ENCODE results near the gene HYAL1. TPM values are rescaled to one million over a fixed set of nuclear protein-coding genes. Genes with fewer than 3 reads are reported as not detected.

HYAL1 gene
- total RNA-seq, 4 donors from 2014 or later, result 2.1 to 30.5 (median 22.1) TPM

- no peak for DNase-seq
- no peaks in the 10 kb centered on the region for H3K36me3 ChIP-seq
- TF ChIP-seq CTCF (IDR thresholded peaks at IDR 0.05) (no peak), POLR2A (IDR thresholded peaks at IDR 0.05) (no peak)
These were observed 45.2 kb downstream of the HYAL1 start for GRCh38 chr3:50258029-50258680.

DNA sequence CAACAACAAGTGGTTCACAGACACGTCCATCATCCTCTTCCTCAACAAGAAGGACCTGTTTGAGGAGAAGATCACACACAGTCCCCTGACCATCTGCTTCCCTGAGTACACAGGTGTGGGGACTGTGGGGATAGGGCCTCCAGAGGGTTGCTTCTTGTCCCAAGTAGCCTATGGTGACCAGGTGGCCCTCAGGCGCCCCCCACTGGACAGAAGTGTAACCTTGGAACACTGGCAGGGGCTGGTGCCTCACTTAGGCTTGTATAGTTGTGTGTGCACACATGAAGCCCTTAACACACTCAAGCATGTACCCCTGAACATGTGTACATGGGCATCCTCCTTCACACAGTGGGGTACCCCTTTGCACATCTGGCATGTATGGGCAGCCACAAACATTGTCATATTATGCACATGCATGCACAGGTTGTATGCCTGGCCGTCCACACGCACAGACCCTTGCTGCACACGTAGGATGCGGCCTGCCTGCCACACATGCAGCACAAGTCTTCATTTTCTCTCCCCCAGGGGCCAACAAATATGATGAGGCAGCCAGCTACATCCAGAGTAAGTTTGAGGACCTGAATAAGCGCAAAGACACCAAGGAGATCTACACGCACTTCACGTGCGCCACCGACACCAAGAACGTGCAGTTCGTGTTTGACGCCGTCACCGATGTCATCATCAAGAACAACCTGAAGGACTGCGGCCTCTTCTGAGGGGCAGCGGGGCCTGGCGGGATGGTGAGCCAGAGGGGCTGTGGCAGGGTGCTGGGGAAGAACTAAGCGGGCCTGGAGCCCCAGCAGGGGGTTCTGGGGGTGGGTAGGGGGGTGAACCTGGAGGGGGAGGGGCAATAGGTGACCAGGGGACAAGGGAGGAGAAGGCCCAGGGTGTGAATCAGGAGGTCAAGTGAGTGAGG lies 46.1 kb downstream of the HYAL1 start:
- DNase-seq, result no peak
- H3K27ac ChIP-seq, result peak overlapping the region; percentile 97 to 99
- intact Hi-C loops (cut with DNase I; ENCODE audit: low total_unique reads), result no loop called here
- no peaks in the 10 kb centered on the region for H3K27me3 ChIP-seq
- H3K36me3 ChIP-seq, result no peaks in the 10 kb centered on the region
- H3K4me3 ChIP-seq, result no peak overlapping the region
- H3K9me3 ChIP-seq, result no peaks in the 10 kb centered on the region
- H3K4me1 ChIP-seq, result peaks cover 0 to 16% of the 10 kb centered on the region in 2 donors
- TF ChIP-seq CTCF (IDR thresholded peaks at IDR 0.05), result peak in 2 of 4 experiments; percentile 17 to 19
- TF ChIP-seq POLR2A (IDR thresholded peaks at IDR 0.05), result no peak

More at GRCh38 chr3:50258029-50258680, 45.2 kb downstream of the HYAL1 start:
- Histone ChIP-seq H3K27ac (peak overlapping the region; percentile 97 to 99), H3K9me3 (no peaks in the 10 kb centered on the region), H3K4me3 (no peak overlapping the region), H3K27me3 (no peaks in the 10 kb centered on the region), H3K4me1 (peaks cover 0 to 16% of the 10 kb centered on the region in 2 donors)
- intact Hi-C loops (cut with DNase I; ENCODE audit: low total_unique reads), result no loop called here

- Histone ChIP-seq H3K4me3 (no peak overlapping the region), H3K9me3 (no peaks in the 10 kb centered on the region), H3K27me3 (no peaks in the 10 kb centered on the region), H3K4me1 (peaks cover 0 to 10% of the 10 kb centered on the region in 2 donors), H3K36me3 (no peaks in the 10 kb centered on the region), H3K27ac (peak overlapping the region; percentile 68 to 99)
- no peak for DNase-seq
- intact Hi-C loops (cut with DNase I; ENCODE audit: low total_unique reads), result no loop called here
- no peak for TF ChIP-seq CTCF (IDR thresholded peaks at IDR 0.05)
- TF ChIP-seq POLR2A (IDR thresholded peaks at IDR 0.05), result no peak
These were observed 48.1 kb downstream of the HYAL1 start for GRCh38 chr3:50255251-50255615.

- intact Hi-C loops (cut with DNase I; ENCODE audit: low total_unique reads), result no loop called here
- H3K27ac ChIP-seq, result peak overlapping the region; percentile 68 to 99
- no peak overlapping the region for H3K4me3 ChIP-seq
- H3K27me3 ChIP-seq, result no peaks in the 10 kb centered on the region
- TF ChIP-seq POLR2A (IDR thresholded peaks at IDR 0.05) (peak in 1 of 2 donors; percentile 72), CTCF (IDR thresholded peaks at IDR 0.05) (no peak)
- H3K36me3 ChIP-seq, result no peaks in the 10 kb centered on the region
- peaks cover 0 to 9% of the 10 kb centered on the region in 2 donors for H3K4me1 ChIP-seq
- no peaks in the 10 kb centered on the region for H3K9me3 ChIP-seq
- DNase-seq, result peak in 1 of 2 donors; percentile 74
These were observed 48.7 kb downstream of the HYAL1 start for GRCh38 chr3:50254577-50255250.
